Ureter (tissue), 1 donor: ENCODE data around the gene RNF145. TPM values are rescaled to one million over a fixed set of nuclear protein-coding genes. Genes with fewer than 3 reads are reported as not detected.
"Not testable (repeated sequence)": the region's sequence is repeated elsewhere in the genome, so short reads cannot be mapped to it uniquely, and the experiment has no call there.

Experiments
- DNase-seq: peaks from one replicate; pipeline ENCODE4 v3.0.0-alpha.2; 2020; ENCODE audit warnings: low spot score
- total RNA-seq: library from RNA; stranded (reverse); gene quantifications from one replicate; pipeline ENCODE4 v1.2.4, GENCODE V29; 2023
- donor health status: DM: yes; HTN: yes; CAD: no.

Gene RNF145
- total RNA-seq, 1 donor from 2014 or later = 96.1 TPM

- DNase-seq = no peak
Measured at GRCh38 chr5:159190170-159190569, 19.2 kb downstream of the RNF145 start.

DNA sequence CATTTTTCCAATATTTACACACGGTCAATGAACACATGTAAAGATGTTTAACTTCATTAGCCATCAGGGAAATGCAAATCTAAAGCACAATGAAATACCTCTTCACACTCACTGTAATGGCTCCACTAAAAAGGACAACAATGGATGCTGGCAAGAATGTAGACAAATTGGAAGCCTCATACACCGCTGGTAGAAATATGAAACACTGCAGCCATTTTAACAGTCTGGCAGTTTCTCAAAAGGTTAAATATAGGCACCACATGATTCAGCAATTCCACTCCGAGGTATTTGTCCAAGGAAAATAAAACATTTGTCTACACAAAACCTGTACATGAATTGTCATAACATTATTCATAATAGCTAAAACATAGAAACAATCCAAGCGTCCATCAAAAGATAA is 20.0 kb downstream of the RNF145 start:
- DNase-seq = no peak

GRCh38 chr5:159187719-159188118 is 21.6 kb downstream of the RNF145 start:
- DNase-seq = no peak

DNA sequence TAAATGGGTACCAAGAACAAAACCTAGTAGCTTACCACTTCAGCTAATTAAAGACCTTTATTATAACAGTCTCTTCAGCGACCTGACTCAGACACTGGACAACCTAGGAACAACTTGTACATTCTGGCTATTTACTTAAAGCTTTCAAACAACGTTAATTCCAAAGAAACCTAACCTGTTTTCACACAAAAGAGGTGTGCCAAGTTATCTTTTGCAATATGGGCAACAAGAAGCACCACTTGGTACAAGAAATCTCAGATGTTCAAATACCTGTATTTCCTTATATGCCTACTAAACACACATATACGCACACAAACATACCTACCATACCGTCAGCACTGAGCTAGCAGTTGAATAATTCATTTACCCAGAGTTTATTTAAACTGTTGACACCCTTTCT is 23.0 kb downstream of the RNF145 start:
- no peak for DNase-seq

DNA sequence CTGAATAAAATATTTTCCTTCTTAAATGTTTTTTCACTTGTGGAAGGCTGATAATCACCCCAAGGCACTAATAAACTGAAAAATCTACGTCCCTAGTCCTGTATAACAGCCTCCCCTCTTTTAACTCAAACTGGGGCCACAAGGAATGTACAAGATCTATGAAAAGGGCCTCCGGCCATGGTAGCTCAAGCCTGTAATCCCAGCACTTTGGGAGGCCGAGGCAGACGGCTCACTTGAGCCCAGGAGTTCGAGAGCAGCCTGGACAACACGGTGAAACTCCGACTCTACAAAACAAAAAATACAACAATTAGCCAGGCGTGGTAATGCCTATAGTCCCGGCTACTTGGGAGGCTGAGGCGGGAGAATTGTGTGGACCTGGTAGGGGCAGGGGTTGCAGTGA is 23.6 kb downstream of the RNF145 start:
- DNase-seq = no peak

GRCh38 chr5:159184858-159185381 is 24.4 kb downstream of the RNF145 start:
- no peak for DNase-seq

- DNase-seq = no peak
Measured at GRCh38 chr5:159184236-159184635, 25.1 kb downstream of the RNF145 start.

DNA sequence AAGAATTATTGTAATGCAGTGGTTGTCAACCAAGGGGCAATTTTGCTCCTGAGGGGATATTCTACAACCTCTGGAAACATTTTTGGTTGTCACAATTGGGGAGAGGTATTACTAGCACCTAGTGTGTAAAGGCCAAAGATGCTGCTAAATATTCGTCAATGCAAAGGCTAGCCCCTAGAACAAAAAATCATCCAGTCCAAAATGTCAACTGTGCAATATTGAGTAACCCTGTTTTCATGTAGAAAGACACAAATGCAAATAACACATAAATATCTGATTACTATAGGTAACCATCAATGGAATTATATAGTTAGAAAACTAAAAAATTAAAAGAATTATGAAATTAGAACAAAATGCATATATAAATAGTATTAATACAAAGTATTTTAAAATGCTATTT is 26.1 kb downstream of the RNF145 start:
- DNase-seq = no peak

GRCh38 chr5:159182691-159183090 is 26.7 kb downstream of the RNF145 start:
- no peak for DNase-seq

DNA sequence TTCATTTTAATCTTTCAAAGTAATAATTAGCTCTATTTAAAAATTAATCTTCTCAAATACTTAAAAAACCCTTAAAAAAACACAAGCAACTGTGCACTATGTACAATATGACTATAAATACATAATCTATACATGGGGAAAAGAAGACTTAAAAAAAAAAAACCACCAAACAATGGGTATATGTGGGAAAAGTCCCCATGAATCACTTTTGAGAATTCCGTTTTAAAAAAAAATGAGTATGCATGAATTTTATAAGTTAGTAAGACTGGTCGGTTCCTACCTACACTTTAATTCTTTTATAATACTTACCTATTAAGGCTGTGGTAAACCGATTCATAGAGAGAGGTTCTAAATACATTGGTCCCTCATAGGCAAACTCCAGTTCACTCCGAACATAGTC is 27.7 kb downstream of the RNF145 start:
- DNase-seq = no peak

DNA sequence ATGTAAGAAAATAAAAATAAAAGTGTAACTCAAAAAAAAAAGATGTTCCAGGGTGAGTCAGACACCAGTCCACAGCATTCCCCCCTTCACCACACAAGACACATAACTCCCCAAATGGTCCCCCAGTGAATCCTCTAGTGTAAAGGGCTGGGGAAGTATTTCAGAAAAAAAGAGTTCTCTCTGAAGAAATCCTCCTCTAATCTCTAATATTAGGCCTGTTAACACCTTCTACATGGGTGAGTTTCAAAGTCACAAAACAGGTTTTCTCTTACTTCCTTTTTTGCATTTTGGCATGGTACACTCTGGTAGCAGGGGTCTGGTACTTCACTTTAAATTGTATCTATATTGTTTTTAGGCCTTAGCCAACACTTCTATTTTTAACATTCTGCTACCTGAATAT is 28.2 kb downstream of the RNF145 start:
- no peak for DNase-seq

DNA sequence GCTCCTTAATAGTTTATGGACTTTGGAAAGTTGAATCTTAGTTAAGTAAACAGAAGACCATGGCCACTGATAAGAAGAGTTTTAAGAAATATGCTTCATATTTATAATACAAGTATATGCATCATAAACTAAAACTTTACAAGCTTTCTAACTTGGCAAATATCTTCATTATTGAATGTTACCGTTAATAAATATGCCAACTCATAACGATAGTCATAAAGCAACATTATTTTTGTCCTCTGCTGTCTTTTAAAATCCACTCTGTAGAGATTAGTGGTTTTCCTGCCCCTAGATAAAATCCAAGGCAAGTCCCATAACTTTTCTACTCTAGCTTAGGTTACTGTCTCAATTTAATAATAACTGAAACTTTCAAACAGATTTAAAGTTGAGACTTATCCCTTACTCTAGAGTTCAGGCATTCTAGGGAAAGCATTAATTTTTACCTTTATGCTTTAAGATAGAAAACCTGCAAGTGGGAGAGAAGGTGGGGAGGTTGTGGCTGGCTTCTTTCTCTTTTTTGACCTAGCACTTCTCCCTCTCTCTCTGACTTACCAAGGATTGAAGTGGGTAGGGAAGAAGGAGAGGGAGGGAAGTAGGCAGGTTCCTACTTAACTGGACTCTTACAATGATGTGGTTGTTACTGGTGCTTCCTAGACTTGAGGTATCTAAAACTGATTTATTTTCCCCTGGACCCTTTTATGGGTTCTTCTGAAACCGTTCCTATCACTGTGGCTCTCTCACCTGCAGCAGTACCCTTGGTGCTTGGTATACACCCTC is 29.6 kb downstream of the RNF145 start:
- no peak for DNase-seq

DNA sequence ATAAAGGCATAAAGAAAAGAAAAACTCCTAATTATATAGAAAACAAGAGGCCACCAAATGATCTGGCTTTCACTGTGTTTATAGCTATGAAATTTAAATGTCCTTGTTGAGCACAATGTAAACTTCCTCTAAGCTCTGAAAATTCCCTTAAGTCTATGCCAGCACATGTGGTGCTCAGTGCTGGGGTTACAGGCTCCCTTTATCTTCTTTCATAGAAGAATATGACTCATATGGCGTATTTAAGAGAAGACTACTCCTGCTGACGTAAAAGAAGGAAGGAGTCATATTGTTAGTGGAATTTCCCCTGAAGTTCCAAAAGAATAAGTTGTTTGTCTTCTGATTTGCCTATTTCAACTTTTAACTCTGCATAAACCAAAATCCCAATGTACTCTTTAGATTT is 30.4 kb downstream of the RNF145 start:
- DNase-seq = no peak

GRCh38 chr5:159175547-159175946 is 33.8 kb downstream of the RNF145 start:
- no peak for DNase-seq

DNA sequence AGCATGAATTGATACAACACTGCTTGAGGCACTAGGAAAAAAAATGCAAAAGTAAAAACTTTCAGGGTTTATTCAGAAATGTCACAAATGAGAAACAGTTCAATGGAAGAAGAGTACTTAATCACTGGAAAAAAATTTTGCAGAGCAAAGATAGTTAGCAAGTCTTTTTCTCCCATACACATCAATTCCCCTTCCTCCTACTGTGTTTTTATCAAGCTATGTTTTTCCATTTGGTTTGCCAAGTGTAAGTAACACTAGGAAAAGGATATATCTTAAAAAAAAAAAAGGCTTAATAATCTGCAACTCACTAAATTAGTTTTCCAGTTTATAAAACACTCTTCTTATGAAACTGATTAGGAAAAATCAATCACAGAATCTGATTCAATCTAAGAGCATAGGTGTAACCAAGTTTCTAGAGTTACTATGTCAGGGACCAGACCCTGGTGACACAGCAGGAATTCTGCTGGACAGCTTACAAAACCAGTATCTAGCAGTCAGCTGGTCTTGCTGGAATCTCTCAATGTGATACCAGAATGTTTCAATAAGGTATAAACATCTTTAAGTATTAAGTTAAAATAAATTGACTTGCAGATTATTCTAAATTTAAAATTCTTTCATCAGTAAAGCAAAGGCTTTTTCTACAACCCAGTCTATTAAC is 34.7 kb downstream of the RNF145 start:
- DNase-seq = no peak

- DNase-seq = no peak
Measured at GRCh38 chr5:159171274-159171673, 38.1 kb downstream of the RNF145 start.

DNA sequence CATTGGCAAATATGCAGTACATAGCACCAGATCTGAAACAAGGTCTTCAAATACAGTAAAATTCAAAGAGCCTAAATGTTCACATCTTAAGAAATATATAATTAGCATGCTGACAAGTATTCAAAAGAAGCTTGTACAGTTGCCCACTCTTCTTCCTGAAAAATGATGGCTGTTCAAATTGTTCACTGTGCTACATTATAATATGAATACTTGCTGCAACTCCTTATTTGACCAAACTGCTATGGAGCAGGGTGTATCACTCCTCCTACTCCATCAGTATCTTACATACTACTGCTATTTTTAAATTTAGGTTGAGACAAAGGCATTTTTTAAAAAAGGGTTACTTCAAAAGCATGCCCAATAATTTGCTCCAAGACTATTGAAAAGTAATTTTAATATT is 39.3 kb downstream of the RNF145 start:
- DNase-seq = no peak

GRCh38 chr5:159166416-159166815 is 42.9 kb downstream of the RNF145 start:
- no peak for DNase-seq

- DNase-seq = no peak
Measured at GRCh38 chr5:159163701-159164046, 45.7 kb downstream of the RNF145 start.

DNA sequence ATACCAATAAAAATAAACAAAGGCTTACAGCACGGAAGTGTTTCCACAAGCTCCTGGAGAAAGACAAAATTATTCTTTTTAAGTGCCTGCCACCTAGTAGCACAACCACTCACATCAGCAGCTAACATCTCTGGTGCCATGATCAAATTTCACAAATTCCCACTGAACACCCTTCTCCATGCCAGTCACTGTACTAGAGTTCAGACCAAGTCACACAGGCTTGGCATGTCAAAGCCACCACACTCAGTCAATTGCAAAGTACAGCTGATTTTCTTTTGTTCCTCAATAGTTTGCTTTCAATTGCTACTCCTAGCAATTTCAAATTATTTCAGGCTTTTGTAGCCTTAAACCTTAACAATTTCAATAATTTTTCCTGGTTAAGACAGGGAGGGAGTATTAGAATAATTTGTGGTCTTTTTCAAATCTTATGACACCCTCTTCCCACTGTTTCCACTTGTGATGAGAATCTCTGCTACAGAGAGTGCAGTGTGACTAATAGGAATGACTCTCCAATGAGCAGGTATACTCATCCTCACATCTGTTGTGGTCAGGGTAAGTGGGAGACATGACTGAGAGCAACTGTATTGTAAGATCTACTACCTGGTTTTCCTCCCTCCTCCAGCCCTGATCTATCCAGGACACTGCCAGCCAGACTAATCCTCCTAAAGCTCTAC is 46.2 kb downstream of the RNF145 start:
- no peak for DNase-seq

- no peak for DNase-seq
Measured at GRCh38 chr5:159161361-159162214, 47.8 kb downstream of the RNF145 start.

DNA sequence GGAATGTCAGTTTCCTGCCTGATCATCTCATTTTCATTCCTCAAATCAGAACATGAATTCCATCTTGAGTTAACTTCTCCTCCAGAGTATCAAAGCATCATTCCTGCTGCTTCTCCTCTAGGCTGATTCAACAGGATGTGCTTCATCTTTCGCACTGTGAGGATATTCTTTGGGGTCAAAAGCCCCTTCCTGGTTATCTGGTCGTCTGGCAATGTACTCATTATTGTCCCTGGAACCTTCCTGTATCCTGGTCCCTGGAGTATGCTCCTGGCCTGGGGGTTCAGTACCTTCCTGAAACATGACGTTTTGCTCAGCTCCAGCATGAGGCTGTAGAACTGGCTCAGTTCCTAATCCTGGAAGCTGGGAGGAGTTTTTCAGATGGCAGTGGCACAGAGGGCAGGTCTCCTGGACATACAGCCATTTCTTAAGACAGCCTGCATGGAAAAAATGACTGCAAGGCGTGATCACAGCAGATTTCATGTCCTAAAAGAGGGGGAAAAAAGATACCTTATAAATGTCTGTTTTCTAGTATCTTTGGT is 50.7 kb downstream of the RNF145 start:
- DNase-seq = not testable (repeated sequence)
